ENCODE measurements around the gene AFAP1L2. TPM values are rescaled to one million over a fixed set of nuclear protein-coding genes. Genes with fewer than 3 reads are reported as not detected.

The AFAP1L2 gene
- total and polyA plus RNA-seq, 7 donors = 0.75 to 3.6 (median 1.7) TPM

- peaks cover 9% of the 10 kb centered on the region for H3K4me1 ChIP-seq
- WGBS, 3 donors = 95 to 98% (median 97%) methylated on average over 1 of the region's 1 CpG
- DNase-seq = no peak
- no peaks in the 10 kb centered on the region for H3K36me3 ChIP-seq (ENCODE audit: insufficient read depth in 1 of 2, low read depth in 1 of 2)
- H3K27ac ChIP-seq = no peak overlapping the region
- H3K9me3 ChIP-seq = no peaks in the 10 kb centered on the region
- no peak for TF ChIP-seq CTCF (IDR thresholded peaks at IDR 0.05)
- ATAC-seq = no peak
- peaks cover 0 to 36% (median 18%) of the 10 kb centered on the region in 3 donors for H3K27me3 ChIP-seq (ENCODE audit: insufficient read depth in 3 of 3, low read length in 2 of 3)
- H3K4me3 ChIP-seq = no peak overlapping the region
- intact Hi-C loops (cut with DNase I) = no loop called here
Observed at GRCh38 chr10:114406455-114406854, 2.2 kb upstream of the AFAP1L2 start.

- Histone ChIP-seq H3K4me1 (peaks cover 9% of the 10 kb centered on the region), H3K27me3 (ENCODE audit: insufficient read depth in 3 of 3, low read length in 2 of 3) (peaks cover 0 to 50% (median 18%) of the 10 kb centered on the region in 3 donors), H3K27ac (no peak overlapping the region), H3K36me3 (ENCODE audit: insufficient read depth in 1 of 2, low read depth in 1 of 2) (no peaks in the 10 kb centered on the region), H3K4me3 (peak overlapping the region; percentile 69), H3K9me3 (no peaks in the 10 kb centered on the region)
- TF ChIP-seq CTCF (IDR thresholded peaks at IDR 0.05) = no peak
- WGBS, 3 donors = 26 to 45% (median 33%) methylated on average over 16 of the region's 16 CpGs
- intact Hi-C loops (cut with DNase I) = no loop called here
- ATAC-seq (no peak), DNase-seq (no peak)
Observed at GRCh38 chr10:114405011-114405350, 679 bp upstream of the AFAP1L2 start.

GRCh38 chr10:114403541-114404161, 651 bp downstream of the AFAP1L2 start:
- Histone ChIP-seq H3K4me1 (peaks cover 9% of the 10 kb centered on the region), H3K4me3 (peak overlapping the region; percentile 69), H3K36me3 (ENCODE audit: insufficient read depth in 1 of 2, low read depth in 1 of 2) (no peaks in the 10 kb centered on the region), H3K9me3 (no peaks in the 10 kb centered on the region), H3K27ac (peak overlapping the region; percentile 46), H3K27me3 (ENCODE audit: insufficient read depth in 3 of 3, low read length in 2 of 3) (peaks cover 0 to 63% (median 21%) of the 10 kb centered on the region in 3 donors)
- intact Hi-C loops (cut with DNase I) = no loop called here
- TF ChIP-seq CTCF (IDR thresholded peaks at IDR 0.05) = no peak
- 0 to 1% (median 1%) methylated on average over 33 to 44 of the region's 44 CpGs for WGBS, 3 donors
- DNase-seq (peak in 1 of 2 donors; percentile 29), ATAC-seq (peak; percentile 29 to 68 (median 40))

GRCh38 chr10:114402871-114403540, 1.3 kb downstream of the AFAP1L2 start:
- intact Hi-C loops (cut with DNase I) = no loop called here
- ATAC-seq = peak in 1 of 4 donors; percentile 13
- no peaks in the 10 kb centered on the region for H3K9me3 ChIP-seq

More at GRCh38 chr10:114402871-114403540, 1.3 kb downstream of the AFAP1L2 start:
- TF ChIP-seq CTCF (IDR thresholded peaks at IDR 0.05) = no peak
- H3K27me3 ChIP-seq (ENCODE audit: insufficient read depth in 3 of 3, low read length in 2 of 3) = peaks cover 0 to 69% (median 23%) of the 10 kb centered on the region in 3 donors
- no peak for DNase-seq
- 15 to 30% (median 19%) methylated on average over 17 of the region's 17 CpGs for WGBS, 3 donors
- peak overlapping the region; percentile 69 for H3K4me3 ChIP-seq
- H3K36me3 ChIP-seq (ENCODE audit: insufficient read depth in 1 of 2, low read depth in 1 of 2) = no peaks in the 10 kb centered on the region
- peak overlapping the region; percentile 46 for H3K27ac ChIP-seq
- peaks cover 9% of the 10 kb centered on the region for H3K4me1 ChIP-seq
